ENCODE results near the gene PDE6C. TPM values are rescaled to one million over a fixed set of nuclear protein-coding genes. Genes with fewer than 3 reads are reported as not detected.
"Not testable (repeated sequence)": the region's sequence is repeated elsewhere in the genome, so short reads cannot be mapped to it uniquely, and the experiment has no call there.

The PDE6C gene
- total RNA-seq, 2 experiments from 2014 or later, result not detected

- peaks cover 2% of the 10 kb centered on the region for H3K4me1 Mint-ChIP-seq
- no peaks in the 10 kb centered on the region for H3K9me3 Mint-ChIP-seq
- H3K36me3 Mint-ChIP-seq (ENCODE audit: low read depth), result peaks cover 17% of the 10 kb centered on the region
- CTCF ChIA-PET, result no interaction called here
- no peaks in the 10 kb centered on the region for H3K27me3 Mint-ChIP-seq
- H3K4me3 Mint-ChIP-seq, result no peak overlapping the region
- no peak for DNase-seq
- POLR2A ChIA-PET, result no interaction called here
- H3K27ac Mint-ChIP-seq, result no peak overlapping the region
Measured at GRCh38 chr10:93672022-93672678, 59.8 kb downstream of the PDE6C start.

GRCh38 chr10:93672890-93673289 lies 60.6 kb downstream of the PDE6C start:
- Mint-ChIP-seq H3K27me3 (no peaks in the 10 kb centered on the region), H3K27ac (no peak overlapping the region), H3K4me3 (no peak overlapping the region), H3K36me3 (ENCODE audit: low read depth) (peaks cover 17% of the 10 kb centered on the region), H3K4me1 (peaks cover 2% of the 10 kb centered on the region), H3K9me3 (no peaks in the 10 kb centered on the region)
- DNase-seq, result no peak
- ChIA-PET POLR2A (no interaction called here), CTCF (no interaction called here)

GRCh38 chr10:93673791-93674190 lies 61.5 kb downstream of the PDE6C start:
- Mint-ChIP-seq H3K9me3 (no peaks in the 10 kb centered on the region), H3K36me3 (ENCODE audit: low read depth) (peaks cover 13% of the 10 kb centered on the region), H3K4me1 (peaks cover 2% of the 10 kb centered on the region), H3K27ac (no peak overlapping the region), H3K27me3 (no peaks in the 10 kb centered on the region), H3K4me3 (no peak overlapping the region)
- ChIA-PET CTCF (no interaction called here), POLR2A (no interaction called here)
- no peak for DNase-seq

- Mint-ChIP-seq H3K4me1 (no peaks in the 10 kb centered on the region), H3K36me3 (ENCODE audit: low read depth) (peaks cover 8% of the 10 kb centered on the region), H3K4me3 (no peak overlapping the region), H3K27ac (no peak overlapping the region), H3K27me3 (no peaks in the 10 kb centered on the region), H3K9me3 (no peaks in the 10 kb centered on the region)
- ChIA-PET CTCF (interaction anchor here (0.7 to 3.4 kb wide), 4 partner anchors 12 to 1813 kb away, joined by 3 to 16 read pairs (median 4); no protein-coding TSS in a partner anchor), POLR2A (no interaction called here)
- no peak for DNase-seq
Measured at GRCh38 chr10:93678386-93678785, 66.0 kb downstream of the PDE6C start.

- POLR2A ChIA-PET, result no interaction called here
- Mint-ChIP-seq H3K36me3 (ENCODE audit: low read depth) (peaks cover 12% of the 10 kb centered on the region), H3K4me3 (no peak overlapping the region), H3K27ac (no peak overlapping the region), H3K4me1 (no peaks in the 10 kb centered on the region), H3K27me3 (no peaks in the 10 kb centered on the region), H3K9me3 (no peaks in the 10 kb centered on the region)
- no peak for DNase-seq
- CTCF ChIA-PET, result interaction anchor here (0.7 to 3.4 kb wide), 4 partner anchors 13 to 124 kb away, joined by 3 to 16 read pairs (median 4); no protein-coding TSS in a partner anchor
Measured at GRCh38 chr10:93678805-93679587, 66.7 kb downstream of the PDE6C start.

GRCh38 chr10:93680412-93681047 lies 68.2 kb downstream of the PDE6C start:
- no peaks in the 10 kb centered on the region for H3K27me3 Mint-ChIP-seq
- no peak overlapping the region for H3K27ac Mint-ChIP-seq
- H3K4me3 Mint-ChIP-seq, result no peak overlapping the region
- CTCF ChIA-PET, result interaction anchor here (0.6 to 3.4 kb wide), 7 partner anchors 9 to 185 kb away, joined by 3 to 16 read pairs (median 4); no protein-coding TSS in a partner anchor
- no peak for DNase-seq
- peaks cover 4% of the 10 kb centered on the region for H3K36me3 Mint-ChIP-seq (ENCODE audit: low read depth)
- no peaks in the 10 kb centered on the region for H3K9me3 Mint-ChIP-seq
- no peaks in the 10 kb centered on the region for H3K4me1 Mint-ChIP-seq
- POLR2A ChIA-PET, result no interaction called here

- H3K4me1 Mint-ChIP-seq, result no peaks in the 10 kb centered on the region
- DNase-seq, result no peak
- H3K27ac Mint-ChIP-seq, result no peak overlapping the region
- H3K27me3 Mint-ChIP-seq, result no peaks in the 10 kb centered on the region
- H3K4me3 Mint-ChIP-seq, result no peak overlapping the region
- no peaks in the 10 kb centered on the region for H3K9me3 Mint-ChIP-seq
- ChIA-PET POLR2A (interaction anchor here (0.6 kb wide), 1 partner anchor 14 kb away, joined by 3 read pairs; the partner anchor contains the start of gene FRA10AC1), CTCF (no interaction called here)
- peaks cover 9% of the 10 kb centered on the region for H3K36me3 Mint-ChIP-seq (ENCODE audit: low read depth)
Measured at GRCh38 chr10:93687737-93688136, 75.4 kb downstream of the PDE6C start.

- H3K9me3 Mint-ChIP-seq, result no peaks in the 10 kb centered on the region
- DNase-seq, result no peak
- POLR2A ChIA-PET, result no interaction called here
- peaks cover 8% of the 10 kb centered on the region for H3K4me1 Mint-ChIP-seq
- no peak overlapping the region for H3K27ac Mint-ChIP-seq
- peaks cover 28% of the 10 kb centered on the region for H3K36me3 Mint-ChIP-seq (ENCODE audit: low read depth)
- no peak overlapping the region for H3K4me3 Mint-ChIP-seq
- CTCF ChIA-PET, result no interaction called here
- no peaks in the 10 kb centered on the region for H3K27me3 Mint-ChIP-seq
Measured at GRCh38 chr10:93695740-93696139, 83.4 kb downstream of the PDE6C start.

- H3K27me3 Mint-ChIP-seq, POLR2A ChIA-PET, H3K4me3 Mint-ChIP-seq, H3K4me1 Mint-ChIP-seq, H3K27ac Mint-ChIP-seq, DNase-seq, H3K9me3 Mint-ChIP-seq: not testable (repeated sequence)
- CTCF ChIA-PET, result interaction anchor here (1.7 kb wide), 1 partner anchor 13 kb away, joined by 3 read pairs; no protein-coding TSS in a partner anchor
- H3K36me3 Mint-ChIP-seq (ENCODE audit: low read depth), result peaks cover 26% of the 10 kb centered on the region
Measured at GRCh38 chr10:93696582-93696981, 84.2 kb downstream of the PDE6C start.

GRCh38 chr10:93697207-93697606 lies 84.9 kb downstream of the PDE6C start:
- CTCF ChIA-PET, result interaction anchor here (1.1 to 1.7 kb wide), 2 partner anchors 14 to 18 kb away, joined by 3 to 4 read pairs; no protein-coding TSS in a partner anchor
- peaks cover 25% of the 10 kb centered on the region for H3K36me3 Mint-ChIP-seq (ENCODE audit: low read depth)
- DNase-seq, result no peak
- H3K9me3 Mint-ChIP-seq, result no peaks in the 10 kb centered on the region
- H3K4me3 Mint-ChIP-seq, result no peak overlapping the region
- peaks cover 8% of the 10 kb centered on the region for H3K4me1 Mint-ChIP-seq
- POLR2A ChIA-PET, result no interaction called here
- no peak overlapping the region for H3K27ac Mint-ChIP-seq
- no peaks in the 10 kb centered on the region for H3K27me3 Mint-ChIP-seq

GRCh38 chr10:93701866-93702209 lies 89.5 kb downstream of the PDE6C start:
- peaks cover 10% of the 10 kb centered on the region for H3K36me3 Mint-ChIP-seq (ENCODE audit: low read depth)
- no peak overlapping the region for H3K27ac Mint-ChIP-seq
- CTCF ChIA-PET, result interaction anchor here (1.1 to 2.5 kb wide), 4 partner anchors 19 to 1992 kb away, joined by 3 to 6 read pairs (median 6); partner anchors contain the start of gene TCTN3
- peak; percentile 20 for DNase-seq
- H3K9me3 Mint-ChIP-seq, result no peaks in the 10 kb centered on the region
- H3K4me3 Mint-ChIP-seq, result no peak overlapping the region
- peaks cover 11% of the 10 kb centered on the region for H3K4me1 Mint-ChIP-seq
- H3K27me3 Mint-ChIP-seq, result no peaks in the 10 kb centered on the region
- POLR2A ChIA-PET, result interaction anchor here (1.0 to 1.9 kb wide), 7 partner anchors 11 to 1110 kb away, joined by 3 to 5 read pairs (median 3); partner anchors contain the start of genes CEP55 and HELLS

- POLR2A ChIA-PET, result interaction anchor here (0.7 to 1.9 kb wide), 11 partner anchors 9 to 1111 kb away, joined by 3 to 5 read pairs (median 3); partner anchors contain the start of genes CEP55 and HELLS
- Mint-ChIP-seq H3K27me3 (no peaks in the 10 kb centered on the region), H3K27ac (no peak within 1 kb of the TSS), H3K4me1 (peaks cover 15% of the 10 kb centered on the region), H3K4me3 (no peak within 1 kb of the TSS), H3K9me3 (no peaks in the 10 kb centered on the region), H3K36me3 (ENCODE audit: low read depth) (peaks cover 5% of the 10 kb centered on the region)
- CTCF ChIA-PET, result interaction anchor here (0.6 to 2.5 kb wide), 7 partner anchors 20 to 1991 kb away, joined by 3 to 6 read pairs (median 3); partner anchors contain the start of gene TCTN3
- peak; percentile 89 for DNase-seq
Measured at GRCh38 chr10:93702210-93703001, 90.1 kb downstream of the PDE6C start, which contains the start of gene FRA10AC1. Gene FRA10AC1, minus strand, starts transcription at chr10:93702592. Its CDS starts 2,486 bp downstream, at chr10:93700106.
